GM19397 (cell line): ENCODE results near the gene SYMPK.

Source experiments
- ATAC-seq: cut with Tn5 transposase; IDR thresholded peaks from one replicate; pipeline ENCODE4 v1.9.1; 2021; ENCODE audit warnings: mild to moderate bottlenecking, moderate library complexity; ENCODE audit not compliant: unreplicated experiment

SYMPK gene

DNA sequence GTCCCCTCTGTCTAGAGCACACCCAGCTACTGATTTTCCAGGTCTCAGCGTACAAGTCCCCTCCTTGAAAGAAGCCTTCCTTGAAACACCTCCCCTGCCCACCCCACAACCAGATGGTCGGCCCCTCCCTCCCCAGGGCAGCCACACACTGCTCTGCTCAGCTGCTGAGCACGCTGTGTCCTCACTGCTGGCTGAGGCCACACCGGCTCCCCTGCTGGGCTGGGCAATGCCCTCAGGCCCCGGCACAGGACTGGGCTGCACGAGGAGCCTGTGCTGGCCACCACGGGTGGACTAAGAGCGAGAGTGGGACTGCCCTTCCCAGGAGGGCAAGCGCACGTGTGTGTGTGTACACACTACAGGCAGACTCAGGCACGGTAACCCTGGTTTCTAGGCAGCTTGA, 36.0 kb downstream of the SYMPK start:
- ATAC-seq = no peak

GRCh38 chr19:45825917-45826893, 36.7 kb downstream of the SYMPK start:
- no peak for ATAC-seq

DNA sequence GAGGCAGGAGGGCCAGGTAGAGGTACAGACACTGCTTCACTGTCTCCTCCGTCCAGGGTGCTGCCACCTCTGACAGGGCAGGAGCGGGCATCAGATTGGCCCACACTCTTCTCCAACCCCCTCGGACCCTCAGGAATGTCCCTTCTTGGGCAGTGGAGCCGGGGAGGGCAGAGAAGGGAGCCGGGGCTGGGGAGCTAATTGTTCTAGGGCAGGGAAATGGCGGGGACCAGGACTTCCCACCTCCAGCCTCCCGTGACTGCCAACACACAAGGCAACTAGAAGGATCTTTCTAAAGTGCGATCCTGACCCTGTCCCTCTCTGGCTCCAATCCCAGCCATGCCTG, 37.7 kb downstream of the SYMPK start:
- no peak for ATAC-seq

GRCh38 chr19:45824531-45825262, 38.2 kb downstream of the SYMPK start:
- no peak for ATAC-seq

DNA sequence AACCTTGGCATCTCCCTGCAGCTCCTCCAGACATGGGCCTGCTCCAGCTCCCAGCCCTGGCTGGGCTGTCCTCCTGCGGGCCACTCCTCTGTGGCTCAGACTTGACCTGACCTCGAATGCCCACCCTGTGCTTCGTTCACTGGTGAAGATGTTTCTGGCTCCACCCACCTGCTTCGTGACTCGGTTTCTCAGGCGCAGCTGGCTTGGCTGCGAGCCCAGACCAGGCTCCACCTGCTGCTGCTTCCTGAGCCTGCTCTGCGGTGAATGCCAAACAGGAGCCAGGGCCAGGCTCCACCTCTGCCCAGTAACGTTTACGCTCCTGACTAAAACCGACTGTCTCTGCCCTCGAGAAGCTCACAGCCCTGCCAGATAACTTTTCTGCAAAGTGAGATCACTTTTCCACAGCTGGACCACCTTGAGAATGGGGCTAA, 38.9 kb downstream of the SYMPK start:
- ATAC-seq = no peak

- ATAC-seq = no peak
Observed at GRCh38 chr19:45823182-45823581, 39.8 kb downstream of the SYMPK start.

DNA sequence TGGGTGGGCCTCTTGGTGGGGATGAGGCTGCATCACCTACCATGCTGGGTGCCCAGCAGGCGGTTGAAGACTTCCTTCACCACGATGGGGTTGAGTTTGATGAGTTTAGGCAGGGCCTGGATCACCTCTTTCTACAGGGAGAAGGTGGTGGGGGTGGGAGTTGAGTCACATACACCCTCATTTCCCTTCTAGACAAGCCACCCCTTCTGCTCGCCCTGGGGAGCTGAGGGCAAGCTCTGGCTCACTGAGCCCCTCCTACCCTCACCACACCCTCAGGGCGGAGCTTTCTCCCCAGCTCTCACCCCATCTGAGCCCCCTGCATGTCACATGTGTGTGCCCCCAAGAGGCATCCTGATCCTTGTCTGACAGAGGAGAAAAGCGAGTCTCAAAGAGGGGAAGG, 40.2 kb downstream of the SYMPK start:
- ATAC-seq = no peak

GRCh38 chr19:45821570-45821969, 41.4 kb downstream of the SYMPK start:
- ATAC-seq = no peak

GRCh38 chr19:45821103-45821521, 41.8 kb downstream of the SYMPK start:
- ATAC-seq = no peak

- no peak for ATAC-seq
Observed at GRCh38 chr19:45820413-45821102, 42.4 kb downstream of the SYMPK start.

- ATAC-seq = no peak
Observed at GRCh38 chr19:45819769-45820168, 43.2 kb downstream of the SYMPK start.

- ATAC-seq = no peak
Observed at GRCh38 chr19:45817725-45818301, 45.1 kb downstream of the SYMPK start.

- ATAC-seq = peak; percentile 73
Observed at GRCh38 chr19:45817010-45817724, 45.8 kb downstream of the SYMPK start.

DNA sequence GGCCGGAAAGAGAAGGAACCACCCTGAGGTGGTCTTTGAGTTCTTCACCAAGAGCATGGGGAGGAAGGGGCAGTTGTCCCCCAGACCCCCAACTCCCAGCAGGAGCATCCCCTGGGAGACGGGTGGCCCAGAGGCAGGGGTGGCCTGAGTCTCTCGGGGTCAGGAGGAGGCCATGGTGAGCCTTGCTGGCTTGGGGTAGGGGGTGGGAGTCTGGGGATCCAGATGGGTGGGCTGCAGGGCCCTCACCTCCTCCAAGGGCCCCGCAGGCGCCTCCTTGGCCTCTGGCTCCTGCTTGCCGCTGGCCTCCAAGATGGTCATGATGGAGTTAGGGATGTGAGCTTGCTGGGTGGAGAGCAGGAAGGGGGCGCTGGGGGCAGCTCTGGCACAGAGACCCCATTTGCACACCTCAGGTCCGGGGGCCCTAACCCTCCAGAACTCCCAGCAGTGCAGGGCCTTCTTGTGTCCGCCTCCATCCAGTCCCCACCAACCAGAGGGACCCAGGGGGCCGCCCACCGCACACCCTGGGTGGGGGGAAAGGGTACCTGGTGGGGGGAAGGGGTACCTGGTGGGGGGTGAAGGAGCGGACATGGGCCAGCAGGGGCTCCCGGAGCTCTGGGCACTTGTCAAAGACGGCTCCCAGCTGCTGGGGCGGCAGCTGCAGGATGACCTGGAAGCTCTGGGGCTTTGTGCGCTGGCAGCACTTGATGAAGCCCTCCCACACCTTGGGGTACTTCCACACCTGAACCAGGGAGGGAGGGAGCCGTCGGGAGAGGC, 46.5 kb downstream of the SYMPK start:
- no peak for ATAC-seq

- ATAC-seq = no peak
Observed at GRCh38 chr19:45815481-45816216, 47.3 kb downstream of the SYMPK start.

DNA sequence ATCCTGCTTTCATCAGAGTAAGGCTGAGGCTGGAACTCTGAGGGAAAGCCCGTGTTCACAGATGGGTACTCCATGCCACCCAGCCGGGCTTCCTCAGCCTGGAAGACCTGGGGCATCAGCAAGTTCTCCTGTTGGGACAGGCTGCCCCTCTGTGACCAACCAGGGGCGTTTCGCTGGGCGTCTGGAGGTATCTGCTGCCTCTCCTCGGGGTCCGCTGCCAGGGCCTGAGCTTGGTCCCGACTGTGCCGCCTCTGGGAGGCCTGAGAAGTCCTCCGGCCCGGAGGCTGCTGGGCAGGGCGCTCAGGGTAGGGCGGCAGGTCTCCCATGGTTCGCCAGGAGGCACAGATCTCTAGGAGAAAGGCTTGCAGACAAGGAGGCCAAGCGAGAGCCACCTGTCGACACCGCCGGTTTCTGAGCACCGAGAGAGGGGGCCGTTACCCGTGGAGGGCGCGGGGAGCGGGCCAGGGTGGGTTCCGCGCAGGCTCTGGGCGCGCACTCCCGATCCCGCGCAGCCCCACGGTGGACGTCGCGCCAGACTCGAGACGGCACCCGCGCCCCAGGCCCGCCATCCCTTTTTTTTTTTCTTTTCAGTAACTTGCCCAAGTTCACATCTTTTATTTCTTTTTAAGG, 48.0 kb downstream of the SYMPK start, which contains the start of gene RSPH6A:
Gene RSPH6A (minus strand): TSS at position 458 of the 630 bp plus-strand sequence. CDS start 132 bp downstream, at position 326.
- ATAC-seq = no peak

- ATAC-seq = no peak
Observed at GRCh38 chr19:45814166-45814780, 48.7 kb downstream of the SYMPK start.

DNA sequence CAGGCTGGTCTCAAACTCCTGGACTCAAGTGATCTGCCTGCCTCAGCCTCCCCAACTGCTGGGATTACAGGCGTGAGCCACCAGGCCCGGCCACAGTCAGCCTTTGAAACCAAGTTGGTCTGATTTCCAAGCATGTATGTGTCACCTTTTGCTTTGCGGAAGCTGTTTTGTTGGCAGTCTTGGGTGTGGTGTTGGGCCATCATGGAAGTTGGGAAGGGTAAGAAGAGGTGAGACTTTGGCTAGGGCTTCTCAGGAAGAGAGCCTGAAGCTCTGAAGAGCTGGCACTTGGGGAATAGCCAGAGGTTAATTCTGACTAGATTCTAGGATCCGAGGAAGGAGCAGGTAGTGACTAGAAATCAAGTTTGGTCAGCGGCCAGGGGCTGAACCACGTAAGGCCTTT, 50.6 kb downstream of the SYMPK start:
- no peak for ATAC-seq
